Measurements from ENCODE around the gene SCN7A.

- TF ChIP-seq CTCF (IDR thresholded peaks at IDR 0.05) (no peak), POLR2A (IDR thresholded peaks at IDR 0.05) (no peak)
Measured at GRCh38 chr2:166444306-166444705, 49.7 kb downstream of the SCN7A start.
